Mesenchymal stem cell (in vitro differentiated cells and primary cell): ENCODE results near the gene ARF1.
A peak's percentile ranks its signal among the peaks of the same experiment; 100 is the strongest.

Experiments
- DNase-seq: peaks from one replicate; pipeline ENCODE4 v3.0.0-alpha.2; 2013
- H2AFZ ChIP-seq: one replicate; pipeline ENCODE4 v1.6.1; 2013; ENCODE audit warnings: low read depth, mild to moderate bottlenecking, control low read depth, inconsistent platforms, low read length, moderate library complexity
- H2AK5ac ChIP-seq: 2 replicates; pipeline ENCODE4 v1.6.1; 2013; ENCODE audit warnings: low read length, moderate library complexity, mild to moderate bottlenecking, inconsistent platforms; ENCODE audit not compliant: severe bottlenecking
- H2BK120ac ChIP-seq: one replicate; pipeline ENCODE4 v1.6.1; 2013; ENCODE audit warnings: low read depth, mild to moderate bottlenecking, inconsistent platforms, low read length, moderate library complexity
- H2BK12ac ChIP-seq, 2 experiments: one replicate each; pipeline ENCODE4 v1.6.1; 2013; ENCODE audit warnings: inconsistent platforms in 2 of 2, low read length in 2 of 2, mild to moderate bottlenecking in 2 of 2, moderate library complexity in 2 of 2, control low read depth in 1 of 2
- H2BK15ac ChIP-seq: one replicate; pipeline ENCODE4 v1.6.1; 2013; ENCODE audit warnings: mild to moderate bottlenecking, low read depth, inconsistent platforms; ENCODE audit not compliant: poor library complexity, severe bottlenecking
- H2BK5ac ChIP-seq: 2 replicates; pipeline ENCODE4 v1.6.1; 2013; ENCODE audit warnings: low read depth, mild to moderate bottlenecking, low read length, control low read depth, inconsistent platforms; ENCODE audit not compliant: poor library complexity, severe bottlenecking
- H3K14ac ChIP-seq, 2 experiments: one replicate each; pipeline ENCODE4 v1.6.1; 2013; ENCODE audit warnings: inconsistent platforms in 2 of 2, low read length in 2 of 2, control low read depth in 1 of 2, mild to moderate bottlenecking in 1 of 2, moderate library complexity in 1 of 2
- H3K18ac ChIP-seq, 2 experiments: one replicate each; pipeline ENCODE4 v1.6.1; 2013; ENCODE audit warnings: inconsistent platforms in 2 of 2, low read length in 2 of 2, control low read depth in 1 of 2, low read depth in 1 of 2, mild to moderate bottlenecking in 1 of 2
- H3K23ac ChIP-seq, 2 experiments: one replicate each; pipeline ENCODE4 v1.6.1; 2013; ENCODE audit warnings: inconsistent platforms in 2 of 2, low read length in 2 of 2, mild to moderate bottlenecking in 2 of 2, moderate library complexity in 2 of 2, control low read depth in 1 of 2
- H3K27ac ChIP-seq: 2 replicates; pipeline ENCODE4 v1.5.1; 2013; ENCODE audit warnings: mild to moderate bottlenecking, moderate library complexity, low read length, control low read depth, inconsistent platforms; ENCODE audit not compliant: poor library complexity, severe bottlenecking
- H3K27me3 ChIP-seq, 2 experiments: 2 replicates each; pipeline versions ENCODE4 v1.6.1 to v1.7.0; 2013; ENCODE audit warnings: low read length in 2 of 2, mild to moderate bottlenecking in 2 of 2, moderate library complexity in 2 of 2, control low read depth in 1 of 2, inconsistent platforms in 1 of 2; ENCODE audit not compliant: control insufficient read depth in 1 of 2, insufficient read depth in 1 of 2
- H3K36me3 ChIP-seq, 2 experiments: 2 replicates each; pipeline versions ENCODE4 v1.6.1 to v1.7.0; 2013; ENCODE audit warnings: low read length in 2 of 2, control low read depth in 1 of 2, inconsistent platforms in 1 of 2, low read depth in 1 of 2, mild to moderate bottlenecking in 1 of 2; ENCODE audit not compliant: insufficient read depth in 2 of 2, control insufficient read depth in 1 of 2
- H3K4ac ChIP-seq, 2 experiments: one replicate each; pipeline ENCODE4 v1.6.1; 2013; ENCODE audit warnings: inconsistent platforms in 2 of 2, low read length in 2 of 2, mild to moderate bottlenecking in 2 of 2, moderate library complexity in 2 of 2, control low read depth in 1 of 2, low read depth in 1 of 2
- H3K4me1 ChIP-seq: 2 replicates; pipeline ENCODE4 v1.6.1; 2013; ENCODE audit warnings: low read depth, low read length, control low read depth; ENCODE audit not compliant: control insufficient read depth, insufficient read depth
- H3K4me2 ChIP-seq: 2 replicates; pipeline ENCODE4 v1.6.1; 2013; ENCODE audit warnings: low read length, mild to moderate bottlenecking, inconsistent platforms; ENCODE audit not compliant: poor library complexity, severe bottlenecking
- H3K4me3 ChIP-seq, 2 experiments: 2 replicates each; pipeline versions ENCODE4 v1.5.1 to v1.7.0; 2013; ENCODE audit warnings: low read length in 2 of 2, mild to moderate bottlenecking in 2 of 2, control low read depth in 1 of 2, low read depth in 1 of 2; ENCODE audit not compliant: insufficient read depth in 1 of 2
- H3K79me1 ChIP-seq: replicated peaks from 2 replicates; pipeline ENCODE4 v1.6.1; 2013; ENCODE audit warnings: mild to moderate bottlenecking, control low read depth, low read length, inconsistent platforms; ENCODE audit not compliant: poor library complexity, severe bottlenecking
- H3K9ac ChIP-seq: 2 replicates; pipeline ENCODE4 v1.7.0; 2013; ENCODE audit warnings: mild to moderate bottlenecking, low read length, moderate library complexity
- H3K9me3 ChIP-seq: 2 replicates; pipeline ENCODE4 v1.7.0; 2013; ENCODE audit warnings: mild to moderate bottlenecking, low read length; ENCODE audit not compliant: control insufficient read depth
- H4K8ac ChIP-seq: one replicate; pipeline ENCODE4 v1.6.1; 2013; ENCODE audit warnings: inconsistent platforms, mild to moderate bottlenecking, low read length, moderate library complexity
- H4K91ac ChIP-seq: one replicate; pipeline ENCODE4 v1.6.1; 2013; ENCODE audit warnings: mild to moderate bottlenecking, low read length, inconsistent platforms
- WGBS: methylation state at CpG from one replicate; pipeline ENCODE4 v1.1.7; 2013; ENCODE audit warnings: mixed read lengths; 5-methylcytosine and 5-hydroxymethylcytosine counted together

The ARF1 gene

DNA sequence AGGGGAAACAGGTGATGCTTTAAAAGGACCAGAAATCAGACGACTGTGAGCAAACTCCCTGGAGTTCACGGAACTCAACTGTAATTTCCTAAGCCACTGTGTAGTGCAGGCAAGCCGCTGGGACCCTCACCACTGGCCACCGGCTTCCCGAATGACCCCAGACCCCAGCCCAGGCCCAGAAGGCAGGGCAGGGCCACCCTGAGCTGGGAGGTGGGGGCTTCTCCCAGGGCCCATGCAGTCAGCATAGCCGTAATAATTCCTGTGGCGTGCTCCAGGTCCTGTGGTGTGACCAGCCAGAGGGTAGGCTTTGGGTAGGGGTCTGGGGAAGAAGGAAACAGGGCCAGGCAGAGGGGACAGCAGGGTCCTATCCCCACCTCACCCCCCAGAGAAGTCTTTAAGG, 3.5 kb upstream of the ARF1 start:
- Histone ChIP-seq H3K4me2 (no peak overlapping the region), H4K91ac (no peak overlapping the region), H2AK5ac (no peak overlapping the region), H3K27me3 (peaks cover 5 to 14% of the 10 kb centered on the region in 2 experiments), H2BK120ac (no peak overlapping the region), H2BK5ac (no peak overlapping the region), H3K4ac (no peak overlapping the region), H3K4me1 (peaks cover 17% of the 10 kb centered on the region), H3K18ac (no peak overlapping the region), H2AFZ (peak overlapping the region; percentile 32), H2BK15ac (no peak overlapping the region), H3K27ac (no peak overlapping the region), H3K23ac (no peak overlapping the region), H3K36me3 (peaks cover 0 to 9% of the 10 kb centered on the region in 2 experiments), H3K14ac (no peak overlapping the region), H3K79me1 (peaks cover 23% of the 10 kb centered on the region), H3K4me3 (no peak overlapping the region), H4K8ac (no peak overlapping the region), H2BK12ac (no peak overlapping the region), H3K9ac (no peak overlapping the region), H3K9me3 (no peaks in the 10 kb centered on the region)
- WGBS: 86% methylated on average over 6 of the region's 7 CpGs
- no peak for DNase-seq

DNA sequence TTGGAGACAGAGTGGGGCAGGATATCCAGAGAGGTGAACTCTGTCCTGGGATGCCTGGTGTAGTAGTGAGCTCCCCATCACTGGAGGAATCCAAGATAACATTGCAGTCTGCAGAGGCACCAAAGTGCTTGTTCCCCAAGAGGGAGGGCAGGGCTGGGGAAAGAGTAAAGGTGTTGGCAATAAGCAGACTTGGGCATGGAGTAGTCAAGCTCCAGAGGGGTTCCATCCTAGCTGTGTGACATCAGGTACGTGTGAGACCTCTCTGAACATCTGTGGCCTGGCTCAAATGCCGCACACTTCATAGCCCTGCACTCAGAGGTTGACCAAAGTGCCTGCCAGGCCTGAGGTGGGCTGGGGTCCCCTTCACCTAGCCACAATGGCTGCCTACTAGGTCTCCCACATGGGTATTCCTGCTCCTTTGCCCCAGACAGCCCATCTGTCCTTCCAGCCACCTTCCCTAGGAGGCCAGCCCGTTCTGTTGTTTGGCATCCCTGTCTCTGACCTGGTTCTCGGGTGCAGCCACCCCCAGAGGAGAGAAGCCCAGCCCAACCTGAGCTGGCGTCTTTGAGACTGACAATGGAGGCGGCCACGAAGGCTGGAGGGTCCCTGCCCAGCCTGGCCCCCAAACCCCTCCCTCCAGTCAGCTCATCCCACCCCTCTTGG, 2.8 kb upstream of the ARF1 start:
- Histone ChIP-seq H4K8ac (no peak overlapping the region), H3K36me3 (peaks cover under 1 to 9% of the 10 kb centered on the region in 2 experiments), H3K9me3 (no peaks in the 10 kb centered on the region), H3K23ac (peak overlapping the region in 1 of 2 experiments; percentile 24), H3K27ac (no peak overlapping the region), H3K18ac (no peak overlapping the region), H3K4me2 (no peak overlapping the region), H2BK120ac (no peak overlapping the region), H2AK5ac (no peak overlapping the region), H3K4me3 (no peak overlapping the region), H3K4ac (no peak overlapping the region), H2BK15ac (no peak overlapping the region), H3K4me1 (peaks cover 17% of the 10 kb centered on the region), H3K27me3 (peaks cover 5 to 8% of the 10 kb centered on the region in 2 experiments), H3K9ac (no peak overlapping the region), H2BK5ac (no peak overlapping the region), H3K14ac (no peak overlapping the region), H4K91ac (no peak overlapping the region), H2AFZ (no peak overlapping the region), H3K79me1 (peaks cover 23% of the 10 kb centered on the region), H2BK12ac (no peak overlapping the region)
- WGBS: 95% methylated on average over 7 of the region's 7 CpGs
- no peak for DNase-seq

DNA sequence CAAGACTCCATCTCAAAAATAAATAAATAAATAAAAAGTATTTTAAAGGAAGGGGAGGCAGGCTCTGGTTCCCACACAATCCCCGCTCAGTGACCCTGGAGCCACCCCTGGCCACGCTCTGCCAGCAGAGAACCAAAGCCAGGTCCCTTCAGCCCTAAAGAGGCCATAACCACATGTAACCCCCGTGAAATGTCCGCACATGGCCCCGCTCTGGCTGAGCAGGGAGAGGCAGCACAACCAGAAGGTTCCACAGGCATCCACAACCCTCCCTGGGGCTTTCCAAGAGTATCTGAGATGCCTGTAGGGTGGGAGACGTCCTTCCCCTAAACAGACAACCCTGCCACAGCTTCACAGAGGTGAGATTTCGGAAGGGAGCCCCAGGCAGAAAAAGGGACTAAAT, 1.4 kb upstream of the ARF1 start:
- Histone ChIP-seq H3K23ac (no peak overlapping the region), H4K91ac (no peak overlapping the region), H3K14ac (no peak overlapping the region), H3K36me3 (peaks cover 6 to 9% of the 10 kb centered on the region in 2 experiments), H2BK120ac (no peak overlapping the region), H2AFZ (no peak overlapping the region), H3K4me1 (peaks cover 28% of the 10 kb centered on the region), H4K8ac (no peak overlapping the region), H2BK5ac (no peak overlapping the region), H3K18ac (no peak overlapping the region), H3K4me3 (peak overlapping the region in 1 of 2 experiments; percentile 96), H2BK15ac (no peak overlapping the region), H2BK12ac (no peak overlapping the region), H3K9me3 (no peaks in the 10 kb centered on the region), H3K9ac (peak overlapping the region; percentile 99), H3K4ac (no peak overlapping the region), H3K27ac (no peak overlapping the region), H3K4me2 (peak overlapping the region; percentile 96), H3K79me1 (peaks cover 23% of the 10 kb centered on the region), H2AK5ac (no peak overlapping the region), H3K27me3 (no peaks in the 10 kb centered on the region)
- no peak for DNase-seq
- 93% methylated on average over 6 of the region's 7 CpGs for WGBS

DNA sequence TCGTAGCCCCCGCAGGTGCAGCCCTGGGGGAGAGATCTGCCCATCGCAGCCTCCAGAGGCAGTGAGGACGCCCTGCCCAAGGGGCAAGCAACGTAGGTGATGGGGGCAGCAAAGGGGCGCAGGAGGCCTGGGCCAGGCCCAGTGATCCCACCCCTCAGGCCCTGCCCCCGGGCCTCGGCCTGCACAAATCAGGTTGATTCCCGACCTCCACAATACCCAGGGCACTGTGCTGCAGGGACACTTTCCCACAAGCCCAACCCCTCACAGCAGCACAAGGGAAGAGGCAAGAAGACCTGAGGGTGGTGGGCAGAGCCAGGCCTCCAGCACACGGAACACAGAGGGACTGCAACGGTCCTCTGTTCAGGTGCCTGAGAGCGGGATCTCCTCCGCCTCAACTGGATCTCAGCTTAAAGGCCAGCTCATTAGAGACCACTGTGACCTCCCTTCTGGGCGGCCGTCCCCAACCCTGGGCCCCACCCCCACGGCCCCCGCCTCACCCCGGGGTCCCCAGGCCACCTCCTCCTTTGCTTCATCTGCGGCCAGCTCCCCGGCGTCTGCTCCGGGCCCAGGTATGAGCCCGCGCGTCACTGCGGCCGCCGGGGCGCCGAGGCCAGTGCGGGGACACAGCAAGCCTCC, 812 bp upstream of the ARF1 start:
- H3K27me3 ChIP-seq: no peaks in the 10 kb centered on the region
- peak overlapping the region; percentile 50 for H2BK15ac ChIP-seq
- H3K14ac ChIP-seq: peak overlapping the region; percentile 67 to 89
- peaks cover 30% of the 10 kb centered on the region for H3K4me1 ChIP-seq
- no peaks in the 10 kb centered on the region for H3K9me3 ChIP-seq
- peaks cover 9% of the 10 kb centered on the region in 2 experiments for H3K36me3 ChIP-seq
- peak; percentile 21 for DNase-seq
- 15% methylated on average over 27 of the region's 31 CpGs for WGBS
- peak overlapping the region; percentile 90 to 94 for H3K4ac ChIP-seq
- no peak overlapping the region for H2BK5ac ChIP-seq
- peak overlapping the region; percentile 48 for H2AFZ ChIP-seq
- H3K18ac ChIP-seq: peak overlapping the region; percentile 87 to 94
- peak overlapping the region; percentile 81 to 96 for H3K4me3 ChIP-seq
- peaks cover 23% of the 10 kb centered on the region for H3K79me1 ChIP-seq
- H3K4me2 ChIP-seq: peak overlapping the region; percentile 96
- no peak overlapping the region for H3K27ac ChIP-seq
- no peak overlapping the region for H2AK5ac ChIP-seq
- peak overlapping the region in 1 of 2 experiments; percentile 49 for H2BK12ac ChIP-seq
- peak overlapping the region; percentile 99 for H3K9ac ChIP-seq
- H2BK120ac ChIP-seq: peak overlapping the region; percentile 55
- H4K8ac ChIP-seq: peak overlapping the region; percentile 92
- peak overlapping the region in 1 of 2 experiments; percentile 75 for H3K23ac ChIP-seq
- H4K91ac ChIP-seq: peak overlapping the region; percentile 87
